Tibial artery (tissue), 4 donors: ENCODE measurements around the gene WASHC3.
"Not testable (repeated sequence)": the region's sequence is repeated elsewhere in the genome, so short reads cannot be mapped to it uniquely, and the experiment has no call there.

Experiments
- DNase-seq, 2 donors: peaks; one replicate each; pipeline ENCODE4 v3.0.0-alpha.2; 2019
- H3K27ac ChIP-seq, 2 donors: fragments of 200-600 bp; sonication (generic) in 1 of 2; 1 replicate in 1 of 2; 2 replicates in 1 of 2; pipeline ENCODE4 v1.5.1; 2018 to 2019; ENCODE audit warnings: mild to moderate bottlenecking in 1 of 2
- H3K27me3 ChIP-seq, 2 donors: fragments of 200-600 bp; sonication (generic) in 1 of 2; one replicate each; pipeline versions ENCODE4 v1.5.1 to v1.6.0; 2016 to 2019
- H3K36me3 ChIP-seq, 3 donors: fragments of 200-600 bp; sonication (generic) in 2 of 3; one replicate each; pipeline ENCODE4 v1.5.1; 2016 to 2019; ENCODE audit warnings: mild to moderate bottlenecking in 2 of 3
- H3K4me1 ChIP-seq, 4 donors: fragments of 200-600 bp; sonication (generic) in 2 of 4; 1 replicate in 3 of 4; 2 replicates in 1 of 4; pipeline ENCODE4 v1.5.1; 2016 to 2019
- H3K4me3 ChIP-seq, 2 donors: fragments of 200-600 bp; sonication (generic) in 1 of 2; 1 replicate in 1 of 2; 2 replicates in 1 of 2; pipeline ENCODE4 v1.5.1; 2018 to 2019; ENCODE audit warnings: mild to moderate bottlenecking in 2 of 2
- H3K9me3 ChIP-seq, 3 donors: fragments of 200-600 bp; sonication (generic) in 1 of 3; one replicate each; pipeline ENCODE4 v1.5.1; 2016 to 2019
- intact Hi-C: fragments of 100-400 bp; cut with DNase I; formaldehyde crosslinking; loops from one replicate; pipeline ENCODE4 v1.15.0; 2023; ENCODE audit warnings: low total_unique reads
- TF ChIP-seq, protein P1 (sequence below), 2 experiments: fragments of 200-600 bp in 1 of 2; fragments of 450-650 bp in 1 of 2; IDR thresholded peaks; one replicate each; pipeline ENCODE4 v1.5.1; 2017 to 2019; ENCODE audit warnings: antibody characterized with exemption in 2 of 2, mild to moderate bottlenecking in 1 of 2, moderate library complexity in 1 of 2

WASHC3 gene

DNA sequence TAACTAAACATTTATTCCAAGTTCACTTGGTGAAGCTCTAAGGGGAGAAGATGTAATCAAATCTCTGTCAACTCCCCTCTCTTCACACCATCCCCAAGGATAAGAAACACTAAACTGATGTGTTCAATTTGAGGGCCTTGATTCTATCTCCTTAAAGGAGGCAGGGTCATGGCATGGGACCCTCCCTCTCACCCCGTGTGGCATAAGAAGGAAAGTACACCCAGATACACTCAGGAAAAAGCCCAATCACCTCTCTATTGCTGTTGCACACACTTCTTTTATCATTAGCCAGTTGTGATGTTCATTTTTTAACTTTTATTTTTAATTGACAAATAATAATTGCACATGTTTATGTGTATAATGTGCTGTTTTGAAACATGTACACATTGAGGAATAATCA lies 35.1 kb downstream of the WASHC3 start:
- Histone ChIP-seq H3K4me3 (no peak overlapping the region), H3K36me3 (peaks cover 0 to 12% (median 12%) of the 10 kb centered on the region in 3 donors), H3K9me3 (no peaks in the 10 kb centered on the region), H3K27me3 (no peaks in the 10 kb centered on the region), H3K27ac (no peak overlapping the region), H3K4me1 (peaks cover 0 to 16% (median 0%) of the 10 kb centered on the region in 4 donors)
- TF ChIP-seq, protein P1, sequence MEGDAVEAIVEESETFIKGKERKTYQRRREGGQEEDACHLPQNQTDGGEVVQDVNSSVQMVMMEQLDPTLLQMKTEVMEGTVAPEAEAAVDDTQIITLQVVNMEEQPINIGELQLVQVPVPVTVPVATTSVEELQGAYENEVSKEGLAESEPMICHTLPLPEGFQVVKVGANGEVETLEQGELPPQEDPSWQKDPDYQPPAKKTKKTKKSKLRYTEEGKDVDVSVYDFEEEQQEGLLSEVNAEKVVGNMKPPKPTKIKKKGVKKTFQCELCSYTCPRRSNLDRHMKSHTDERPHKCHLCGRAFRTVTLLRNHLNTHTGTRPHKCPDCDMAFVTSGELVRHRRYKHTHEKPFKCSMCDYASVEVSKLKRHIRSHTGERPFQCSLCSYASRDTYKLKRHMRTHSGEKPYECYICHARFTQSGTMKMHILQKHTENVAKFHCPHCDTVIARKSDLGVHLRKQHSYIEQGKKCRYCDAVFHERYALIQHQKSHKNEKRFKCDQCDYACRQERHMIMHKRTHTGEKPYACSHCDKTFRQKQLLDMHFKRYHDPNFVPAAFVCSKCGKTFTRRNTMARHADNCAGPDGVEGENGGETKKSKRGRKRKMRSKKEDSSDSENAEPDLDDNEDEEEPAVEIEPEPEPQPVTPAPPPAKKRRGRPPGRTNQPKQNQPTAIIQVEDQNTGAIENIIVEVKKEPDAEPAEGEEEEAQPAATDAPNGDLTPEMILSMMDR (IDR thresholded peaks at IDR 0.05) = no peak
- intact Hi-C loops = no loop called here
- DNase-seq = no peak

DNA sequence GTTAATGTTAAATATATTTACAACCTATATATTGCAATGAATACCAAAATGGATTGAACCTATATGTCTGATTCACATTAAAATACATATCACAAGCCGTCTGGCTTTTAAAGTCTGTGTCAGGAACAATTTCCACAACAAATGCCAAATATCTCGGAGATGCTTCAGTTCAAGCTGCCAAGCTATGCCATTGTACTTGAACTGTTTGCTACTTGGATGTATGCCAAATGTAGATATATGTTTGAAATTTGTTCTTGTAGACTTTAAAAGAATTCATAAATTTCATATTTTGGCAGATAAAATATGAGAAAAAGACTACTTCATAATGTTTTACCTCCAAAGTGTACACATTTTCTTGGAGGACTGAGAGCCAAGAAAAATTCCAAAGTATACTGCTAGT lies 37.0 kb downstream of the WASHC3 start:
- Histone ChIP-seq H3K27me3 (no peaks in the 10 kb centered on the region), H3K27ac (no peak overlapping the region), H3K36me3 (peaks cover 0 to 17% (median 12%) of the 10 kb centered on the region in 3 donors), H3K9me3 (no peaks in the 10 kb centered on the region), H3K4me1 (peaks cover 0 to 15% (median 0%) of the 10 kb centered on the region in 4 donors), H3K4me3 (no peak overlapping the region)
- TF ChIP-seq, protein P1 (IDR thresholded peaks at IDR 0.05) = no peak
- DNase-seq = no peak
- intact Hi-C loops = no loop called here

DNA sequence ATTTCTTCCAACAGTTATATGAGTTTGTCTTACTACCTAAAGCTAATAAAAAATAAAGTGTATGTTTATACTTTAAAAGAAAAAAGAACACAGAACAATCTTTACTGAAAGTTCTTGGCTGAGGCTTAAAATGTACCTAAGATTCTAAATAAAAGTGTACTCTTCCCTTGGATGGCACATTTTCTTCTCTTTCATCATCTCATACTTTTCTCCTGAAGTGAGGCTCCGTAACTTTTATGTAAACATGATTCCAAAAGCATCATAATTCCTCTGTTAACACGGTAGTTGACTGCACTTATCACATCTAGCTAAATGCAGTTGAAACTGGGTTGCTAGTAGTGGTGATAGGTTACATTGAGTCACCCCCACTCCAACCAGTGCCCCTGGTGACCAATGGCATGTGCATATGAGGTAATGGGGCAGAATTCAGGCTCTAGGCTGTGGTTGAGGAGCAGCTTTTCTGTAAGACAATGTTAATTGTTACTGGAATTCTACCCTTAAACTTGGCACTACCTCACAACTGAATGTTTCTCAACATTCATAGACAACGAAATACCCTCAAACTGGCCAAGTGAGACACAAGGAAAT lies 38.4 kb downstream of the WASHC3 start:
- Histone ChIP-seq H3K9me3 (no peaks in the 10 kb centered on the region), H3K27ac (no peak overlapping the region), H3K27me3 (no peaks in the 10 kb centered on the region), H3K4me3 (no peak overlapping the region), H3K4me1 (peaks cover 0 to 3% (median 0%) of the 10 kb centered on the region in 4 donors), H3K36me3 (peaks cover 5 to 23% (median 17%) of the 10 kb centered on the region in 3 donors)
- TF ChIP-seq, protein P1 (IDR thresholded peaks at IDR 0.05) = no peak
- DNase-seq = peak in 1 of 2 donors; percentile 29
- intact Hi-C loops = no loop called here

DNA sequence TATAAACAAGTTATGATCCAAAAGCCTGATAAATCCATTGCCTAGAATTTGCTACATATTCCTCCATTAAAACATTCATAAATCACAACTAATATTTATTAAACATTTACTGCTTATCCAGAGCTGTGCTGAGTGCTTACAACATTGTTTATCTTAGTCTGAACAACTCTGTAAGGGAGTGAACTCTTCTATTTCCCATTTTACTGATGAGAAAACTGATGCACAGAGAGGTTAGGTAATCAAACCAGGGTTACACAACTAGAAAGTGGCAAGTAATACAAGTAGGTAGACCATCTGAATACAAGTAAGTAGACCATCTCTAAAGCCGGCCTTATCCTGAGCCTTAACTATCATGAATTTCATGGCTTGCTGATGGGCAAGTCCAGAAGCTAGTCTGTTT lies 39.5 kb downstream of the WASHC3 start:
- H3K9me3 ChIP-seq = no peaks in the 10 kb centered on the region
- no peak overlapping the region for H3K27ac ChIP-seq
- TF ChIP-seq, protein P1 (IDR thresholded peaks at IDR 0.05) = no peak
- intact Hi-C loops = no loop called here
- H3K36me3 ChIP-seq = peaks cover 17 to 35% (median 22%) of the 10 kb centered on the region in 3 donors
- H3K4me3 ChIP-seq = no peak overlapping the region
- no peaks in the 10 kb centered on the region for H3K27me3 ChIP-seq
- H3K4me1 ChIP-seq = no peaks in the 10 kb centered on the region
- DNase-seq = no peak

GRCh38 chr12:102021540-102022246 lies 40.1 kb downstream of the WASHC3 start:
- no peak overlapping the region for H3K27ac ChIP-seq

DNA sequence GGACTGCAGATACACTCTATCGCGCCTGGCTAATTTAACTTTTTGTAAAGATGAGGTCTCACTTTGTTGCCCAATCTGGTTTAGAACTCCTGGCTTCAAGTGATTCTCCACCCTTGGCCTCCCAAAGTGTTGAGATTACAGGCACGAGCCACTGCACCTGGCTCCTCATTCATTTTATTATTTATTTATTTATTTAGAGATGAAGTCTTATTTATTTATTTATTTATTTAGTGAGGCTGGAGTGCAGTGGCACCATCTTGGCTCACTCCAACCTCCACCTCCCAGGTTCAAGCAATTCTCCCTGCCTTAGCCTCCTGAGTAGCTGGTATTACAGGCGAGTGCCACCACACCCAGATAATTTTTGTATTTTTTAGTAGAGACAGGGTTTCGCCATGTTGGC lies 43.2 kb downstream of the WASHC3 start:
- peaks cover 17 to 51% (median 28%) of the 10 kb centered on the region in 3 donors for H3K36me3 ChIP-seq
- H3K4me3 ChIP-seq, H3K27me3 ChIP-seq, H3K9me3 ChIP-seq, H3K4me1 ChIP-seq, intact Hi-C loops, DNase-seq, H3K27ac ChIP-seq: not testable (repeated sequence)

More at GRCh38 chr12:102021540-102022246, 40.1 kb downstream of the WASHC3 start:
- H3K4me3 ChIP-seq = no peak overlapping the region
- H3K36me3 ChIP-seq = peaks cover 17 to 40% (median 28%) of the 10 kb centered on the region in 3 donors
- H3K4me1 ChIP-seq = no peaks in the 10 kb centered on the region
- H3K27me3 ChIP-seq = no peaks in the 10 kb centered on the region
- DNase-seq = no peak
- H3K9me3 ChIP-seq = no peaks in the 10 kb centered on the region
- intact Hi-C loops = no loop called here
- TF ChIP-seq, protein P1 (IDR thresholded peaks at IDR 0.05) = no peak
